ENCODE measurements around the gene MBNL1.

Gene MBNL1

DNA sequence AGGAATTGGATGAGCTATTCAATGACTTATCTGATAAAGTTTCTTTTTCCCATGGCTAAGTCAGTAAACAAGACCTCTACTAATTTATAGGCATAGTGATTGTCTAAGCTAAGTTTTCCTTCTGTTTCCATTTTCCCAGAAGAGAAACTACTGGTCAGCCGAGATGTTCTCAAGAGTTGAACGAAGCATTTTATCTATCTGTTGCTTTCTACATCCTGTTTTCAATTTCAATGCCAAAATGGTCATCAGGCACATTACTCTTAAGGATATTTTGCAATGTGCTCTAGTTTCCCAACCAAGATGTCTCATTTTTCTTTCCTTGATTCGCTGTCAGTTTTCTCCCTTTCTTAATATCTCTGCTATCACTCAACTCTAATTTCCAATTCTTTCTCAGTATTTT, 228.7 kb downstream of the MBNL1 start:
- no peaks in the 10 kb centered on the region for H3K9me3 ChIP-seq (ENCODE audit: insufficient read depth, low read length, severe bottlenecking)
- no peaks in the 10 kb centered on the region for H3K4me1 ChIP-seq (ENCODE audit: insufficient read depth, low read length)
- ATAC-seq (ENCODE audit: insufficient read depth, low read depth) (no peak), DNase-seq (no peak)
- no peaks in the 10 kb centered on the region for H3K36me3 ChIP-seq (ENCODE audit: insufficient read depth, low read length)
- H3K27me3 ChIP-seq (ENCODE audit: insufficient read depth, low read length, poor library complexity) = no peaks in the 10 kb centered on the region
- TF ChIP-seq CTCF (IDR thresholded peaks at IDR 0.05; ENCODE audit: borderline replicate concordance, extremely low read depth, low read length, poor library complexity, severe bottlenecking) = no peak
- no peak for TF ChIP-seq EZH2 (IDR thresholded peaks at IDR 0.05; ENCODE audit: borderline replicate concordance, low read depth, low read length, severe bottlenecking)
- no peak overlapping the region for H3K27ac ChIP-seq (ENCODE audit: low read length)
- H3K4me3 ChIP-seq (ENCODE audit: low read depth in 1 of 2, low read length in 2 of 2) = no peak overlapping the region
- no peaks in the 10 kb centered on the region for H3K79me2 ChIP-seq (ENCODE audit: insufficient read depth, low read length)
- H3K9ac ChIP-seq (ENCODE audit: low read depth, low read length) = no peak overlapping the region
- H4K20me1 ChIP-seq (ENCODE audit: insufficient read depth, low read length) = no peaks in the 10 kb centered on the region
- no peak overlapping the region for H3K4me2 ChIP-seq (ENCODE audit: insufficient read depth, low read length)
- H2AFZ ChIP-seq (ENCODE audit: low read depth, low read length) = no peak overlapping the region

GRCh38 chr3:152497890-152498289, 229.2 kb downstream of the MBNL1 start:
- H3K9me3 ChIP-seq (ENCODE audit: insufficient read depth, low read length, severe bottlenecking) = no peaks in the 10 kb centered on the region
- TF ChIP-seq CTCF (IDR thresholded peaks at IDR 0.05; ENCODE audit: borderline replicate concordance, extremely low read depth, low read length, poor library complexity, severe bottlenecking) = no peak
- TF ChIP-seq EZH2 (IDR thresholded peaks at IDR 0.05; ENCODE audit: borderline replicate concordance, low read depth, low read length, severe bottlenecking) = no peak
- H3K27ac ChIP-seq (ENCODE audit: low read length) = no peak overlapping the region
- no peaks in the 10 kb centered on the region for H3K79me2 ChIP-seq (ENCODE audit: insufficient read depth, low read length)
- H2AFZ ChIP-seq (ENCODE audit: low read depth, low read length) = no peak overlapping the region
- no peak overlapping the region for H3K4me3 ChIP-seq (ENCODE audit: low read depth in 1 of 2, low read length in 2 of 2)
- H3K4me1 ChIP-seq (ENCODE audit: insufficient read depth, low read length) = no peaks in the 10 kb centered on the region
- no peaks in the 10 kb centered on the region for H4K20me1 ChIP-seq (ENCODE audit: insufficient read depth, low read length)
- H3K9ac ChIP-seq (ENCODE audit: low read depth, low read length) = no peak overlapping the region
- H3K4me2 ChIP-seq (ENCODE audit: insufficient read depth, low read length) = no peak overlapping the region
- H3K36me3 ChIP-seq (ENCODE audit: insufficient read depth, low read length) = no peaks in the 10 kb centered on the region
- DNase-seq (no peak), ATAC-seq (ENCODE audit: insufficient read depth, low read depth) (no peak)
- H3K27me3 ChIP-seq (ENCODE audit: insufficient read depth, low read length, poor library complexity) = no peaks in the 10 kb centered on the region

DNA sequence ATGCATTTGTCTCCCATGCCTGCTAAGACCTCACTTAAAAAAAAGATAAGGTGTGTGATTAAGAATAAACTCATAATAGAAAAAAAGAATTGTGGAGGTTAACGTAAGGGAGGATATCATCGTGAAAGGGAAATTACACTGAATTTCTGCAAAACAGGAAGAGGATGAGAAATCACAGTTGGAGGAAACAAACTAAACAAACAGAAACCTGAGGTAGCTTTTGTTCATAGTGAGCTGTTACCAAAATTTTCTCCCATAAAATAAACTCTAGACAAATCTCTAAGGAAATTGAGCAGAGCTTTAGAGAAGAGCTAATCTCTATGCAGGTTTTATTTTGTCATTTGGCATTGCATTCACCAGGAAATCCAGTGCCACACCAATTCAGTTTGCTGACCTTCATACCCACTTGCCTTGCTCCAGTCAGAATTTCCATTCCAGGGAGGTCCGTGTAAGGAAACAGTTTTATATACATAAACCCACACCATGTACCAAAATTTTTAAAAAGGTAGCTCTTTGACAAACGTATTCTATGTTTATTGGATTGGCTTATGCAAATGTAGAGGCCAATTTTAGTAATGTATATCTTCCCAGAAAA, 231.2 kb downstream of the MBNL1 start:
- Histone ChIP-seq H4K20me1 (ENCODE audit: insufficient read depth, low read length) (no peaks in the 10 kb centered on the region), H3K79me2 (ENCODE audit: insufficient read depth, low read length) (no peaks in the 10 kb centered on the region), H3K9ac (ENCODE audit: low read depth, low read length) (no peak overlapping the region), H2AFZ (ENCODE audit: low read depth, low read length) (no peak overlapping the region), H3K27me3 (ENCODE audit: insufficient read depth, low read length, poor library complexity) (no peaks in the 10 kb centered on the region), H3K4me3 (ENCODE audit: low read depth in 1 of 2, low read length in 2 of 2) (no peak overlapping the region), H3K9me3 (ENCODE audit: insufficient read depth, low read length, severe bottlenecking) (no peaks in the 10 kb centered on the region), H3K4me2 (ENCODE audit: insufficient read depth, low read length) (no peak overlapping the region), H3K4me1 (ENCODE audit: insufficient read depth, low read length) (no peaks in the 10 kb centered on the region), H3K36me3 (ENCODE audit: insufficient read depth, low read length) (no peaks in the 10 kb centered on the region), H3K27ac (ENCODE audit: low read length) (no peak overlapping the region)
- no peak for DNase-seq
- ATAC-seq (ENCODE audit: insufficient read depth, low read depth) = no peak
- no peak for TF ChIP-seq EZH2 (IDR thresholded peaks at IDR 0.05; ENCODE audit: borderline replicate concordance, low read depth, low read length, severe bottlenecking)
- no peak for TF ChIP-seq CTCF (IDR thresholded peaks at IDR 0.05; ENCODE audit: borderline replicate concordance, extremely low read depth, low read length, poor library complexity, severe bottlenecking)

DNA sequence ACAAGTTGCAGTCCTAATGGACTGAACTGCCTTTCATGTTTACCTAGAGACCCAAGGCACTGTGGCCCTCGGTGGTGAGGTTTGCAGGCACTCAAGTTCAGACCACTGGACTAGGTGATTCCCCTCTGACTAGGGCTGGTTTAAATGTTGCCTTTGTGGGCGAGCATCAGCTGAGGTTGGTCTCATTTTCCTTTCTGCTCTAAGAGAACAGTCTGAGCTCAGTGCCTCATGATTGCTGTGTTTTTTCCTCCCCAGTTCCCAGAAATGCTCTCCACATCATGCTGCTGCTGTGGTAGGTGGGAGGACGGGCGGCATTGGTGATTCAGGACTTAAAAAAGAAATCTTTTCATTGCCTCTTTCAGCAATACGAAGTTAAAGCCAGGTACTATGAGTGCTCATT, 237.2 kb downstream of the MBNL1 start:
- no peaks in the 10 kb centered on the region for H4K20me1 ChIP-seq (ENCODE audit: insufficient read depth, low read length)
- ATAC-seq (ENCODE audit: insufficient read depth, low read depth) = no peak
- H3K4me2 ChIP-seq (ENCODE audit: insufficient read depth, low read length) = no peak overlapping the region

More for the DNA sequence above, 237.2 kb downstream of the MBNL1 start:
- H3K79me2 ChIP-seq (ENCODE audit: insufficient read depth, low read length) = no peaks in the 10 kb centered on the region
- no peak overlapping the region for H3K27ac ChIP-seq (ENCODE audit: low read length)
- no peak overlapping the region for H3K9ac ChIP-seq (ENCODE audit: low read depth, low read length)
- no peaks in the 10 kb centered on the region for H3K9me3 ChIP-seq (ENCODE audit: insufficient read depth, low read length, severe bottlenecking)
- H3K4me3 ChIP-seq (ENCODE audit: low read depth in 1 of 2, low read length in 2 of 2) = no peak overlapping the region
- TF ChIP-seq CTCF (IDR thresholded peaks at IDR 0.05; ENCODE audit: borderline replicate concordance, extremely low read depth, low read length, poor library complexity, severe bottlenecking) (no peak), EZH2 (IDR thresholded peaks at IDR 0.05; ENCODE audit: borderline replicate concordance, low read depth, low read length, severe bottlenecking) (no peak)
- H3K36me3 ChIP-seq (ENCODE audit: insufficient read depth, low read length) = no peaks in the 10 kb centered on the region
- peaks cover 3% of the 10 kb centered on the region for H3K27me3 ChIP-seq (ENCODE audit: insufficient read depth, low read length, poor library complexity)
- no peak overlapping the region for H2AFZ ChIP-seq (ENCODE audit: low read depth, low read length)
- H3K4me1 ChIP-seq (ENCODE audit: insufficient read depth, low read length) = no peaks in the 10 kb centered on the region
- DNase-seq = no peak

Measured in DND-41 (cell line).